HG02973 (cell line): Measurements from ENCODE around the gene PRAMEF1.
"Not testable (repeated sequence)": the region's sequence is repeated elsewhere in the genome, so short reads cannot be mapped to it uniquely, and the experiment has no call there.

Source experiments
- ATAC-seq: cut with Tn5 transposase; IDR thresholded peaks from one replicate; pipeline ENCODE4 v1.9.1; 2021; ENCODE audit warnings: moderate library complexity; ENCODE audit not compliant: unreplicated experiment

The PRAMEF1 gene

DNA sequence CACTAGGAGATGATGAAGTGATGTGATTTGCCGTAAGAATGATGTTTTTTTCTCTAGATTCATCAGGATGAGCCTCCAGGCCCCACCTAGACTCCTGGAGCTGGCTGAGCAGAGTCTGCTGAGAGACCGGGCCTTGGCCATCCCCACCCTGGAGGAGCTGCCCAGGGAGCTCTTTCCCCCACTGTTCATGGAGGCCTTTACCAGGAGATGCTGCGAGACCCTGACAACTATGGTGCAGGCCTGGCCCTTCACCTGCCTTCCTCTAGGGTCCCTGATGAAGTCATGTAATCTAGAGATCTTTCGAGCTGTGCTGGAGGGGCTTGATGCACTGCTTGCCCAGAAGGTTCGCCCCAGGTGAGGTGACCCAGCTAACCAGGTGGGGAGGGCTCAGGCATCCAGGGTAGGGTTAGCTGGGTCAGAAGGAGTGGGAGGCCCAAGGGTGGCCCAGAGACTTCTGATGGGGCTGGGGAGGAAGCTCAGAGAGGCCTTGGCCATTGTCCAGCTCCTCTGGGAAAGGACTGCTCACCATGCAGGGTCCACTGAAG is 16.3 kb upstream of the PRAMEF1 start:
- ATAC-seq = no peak

DNA sequence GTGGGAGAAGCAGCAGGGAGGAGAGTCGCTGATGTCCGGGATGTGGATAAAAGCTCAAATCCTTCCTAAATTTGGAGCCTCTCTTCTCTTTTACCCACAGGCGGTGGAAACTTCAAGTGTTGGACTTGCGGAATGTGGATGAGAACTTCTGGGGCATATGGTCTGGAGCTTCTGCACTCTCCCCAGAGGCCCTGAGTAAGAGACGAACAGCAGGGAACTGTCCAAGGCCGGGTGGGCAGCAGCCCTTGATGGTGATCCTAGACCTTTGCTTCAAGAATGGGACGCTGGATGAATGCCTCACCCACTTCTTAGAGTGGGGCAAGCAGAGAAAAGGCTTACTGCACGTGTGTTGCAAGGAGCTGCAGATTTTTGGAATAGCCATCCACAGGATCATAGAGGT is 15.8 kb upstream of the PRAMEF1 start:
- ATAC-seq = no peak

GRCh38 chr1:12776801-12777557 is 14.2 kb upstream of the PRAMEF1 start:
- no peak for ATAC-seq

DNA sequence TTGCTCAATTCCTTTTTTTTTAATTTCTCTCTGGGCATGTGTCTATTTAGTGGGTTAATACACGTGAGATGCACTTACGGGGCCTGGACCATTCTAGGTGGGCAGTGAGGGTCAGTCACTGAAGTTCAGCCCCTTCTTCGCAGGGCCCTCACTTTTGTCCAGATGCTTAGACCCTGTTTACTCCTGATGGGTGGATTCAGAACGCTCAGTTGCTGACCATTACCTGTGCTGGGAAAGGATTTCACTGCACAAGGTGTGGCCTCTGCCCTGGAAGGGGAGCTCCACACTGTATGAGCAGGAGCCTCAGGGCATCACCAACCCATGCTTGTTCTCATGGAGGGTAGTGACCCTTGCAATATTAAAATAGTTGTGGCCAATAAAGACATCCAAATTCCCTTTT is 13.1 kb upstream of the PRAMEF1 start:
- no peak for ATAC-seq

- ATAC-seq = no peak
These were observed 12.3 kb upstream of the PRAMEF1 start for GRCh38 chr1:12778907-12779306.

- not testable (repeated sequence) for ATAC-seq
These were observed 9.7 kb upstream of the PRAMEF1 start for GRCh38 chr1:12781488-12781887.

GRCh38 chr1:12783783-12784182 is 7.4 kb upstream of the PRAMEF1 start:
- not testable (repeated sequence) for ATAC-seq

GRCh38 chr1:12784729-12785128 is 6.5 kb upstream of the PRAMEF1 start:
- not testable (repeated sequence) for ATAC-seq

DNA sequence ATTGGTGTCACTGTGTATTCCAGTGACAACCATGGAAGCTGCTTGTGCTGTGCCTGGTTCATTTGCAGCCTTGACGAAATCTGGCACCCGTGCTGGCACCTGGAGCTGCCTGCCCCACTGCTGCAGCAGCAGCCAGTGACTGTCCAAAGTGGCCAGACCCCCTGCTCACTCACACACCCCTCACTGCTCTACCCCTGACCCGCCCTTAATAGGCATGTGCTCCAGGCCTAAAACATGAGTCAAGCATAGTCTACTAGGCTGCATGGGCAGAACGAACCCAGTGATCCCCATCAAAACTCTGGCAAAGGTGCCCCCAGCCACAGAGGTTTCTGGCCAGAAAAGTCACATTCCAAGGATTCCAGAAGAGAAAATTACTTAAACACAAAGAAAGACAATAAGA is 7.7 kb downstream of the PRAMEF1 start:
- ATAC-seq = no peak

DNA sequence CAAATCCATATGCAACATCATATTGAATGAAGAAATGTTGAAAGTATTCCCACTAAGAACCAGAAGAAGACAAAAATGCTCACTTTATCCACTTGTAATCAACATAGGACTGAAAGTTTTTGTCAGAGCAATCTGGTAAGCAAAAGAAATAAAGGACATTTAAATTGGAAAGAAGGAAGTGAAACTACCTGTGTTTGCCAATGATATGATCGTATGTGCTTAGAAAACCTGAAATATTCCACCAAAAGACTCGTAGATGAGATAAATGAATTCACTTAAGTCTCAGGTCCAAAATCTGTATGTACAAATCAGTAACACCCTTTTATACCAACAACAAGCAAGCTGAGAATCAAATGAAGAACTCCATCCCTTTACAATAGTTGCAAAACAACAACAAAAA is 8.5 kb downstream of the PRAMEF1 start:
- no peak for ATAC-seq

GRCh38 chr1:12809933-12810332 is 18.7 kb downstream of the PRAMEF1 start:
- ATAC-seq = no peak

DNA sequence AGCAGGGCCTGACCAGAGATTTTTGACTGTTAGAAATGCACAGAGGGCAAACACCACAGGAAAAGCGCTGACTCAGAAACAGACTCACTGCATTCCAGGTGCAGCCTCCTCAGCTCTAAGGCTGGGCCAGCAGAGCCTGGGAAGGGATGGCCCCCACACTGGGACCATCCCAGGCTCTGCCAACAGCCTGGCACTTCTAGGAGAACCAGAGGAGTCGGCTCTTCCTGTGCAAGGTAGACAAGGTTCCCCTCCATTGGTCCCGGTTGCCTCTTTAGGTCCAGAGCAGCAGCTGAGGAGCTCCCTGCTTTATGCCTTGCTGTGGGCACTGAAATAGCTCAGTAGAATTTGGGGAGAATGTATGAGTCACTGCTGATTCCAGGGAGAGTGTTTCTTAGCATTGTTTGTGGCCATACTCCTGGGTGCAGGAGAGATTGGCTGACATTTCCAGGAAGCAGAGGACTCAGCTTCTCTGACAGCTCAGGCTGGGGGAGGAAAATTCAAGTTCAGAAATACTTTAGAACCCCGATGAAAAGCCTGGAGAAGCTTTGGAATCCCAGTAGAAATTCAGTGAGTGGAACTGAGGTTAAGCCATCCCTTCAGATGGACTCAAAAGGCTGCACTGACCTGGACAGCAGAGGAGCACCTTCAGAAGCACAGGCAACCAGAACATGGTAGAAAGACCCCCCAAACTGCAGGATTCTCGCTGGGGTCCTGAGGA is 19.7 kb downstream of the PRAMEF1 start:
- no peak for ATAC-seq

DNA sequence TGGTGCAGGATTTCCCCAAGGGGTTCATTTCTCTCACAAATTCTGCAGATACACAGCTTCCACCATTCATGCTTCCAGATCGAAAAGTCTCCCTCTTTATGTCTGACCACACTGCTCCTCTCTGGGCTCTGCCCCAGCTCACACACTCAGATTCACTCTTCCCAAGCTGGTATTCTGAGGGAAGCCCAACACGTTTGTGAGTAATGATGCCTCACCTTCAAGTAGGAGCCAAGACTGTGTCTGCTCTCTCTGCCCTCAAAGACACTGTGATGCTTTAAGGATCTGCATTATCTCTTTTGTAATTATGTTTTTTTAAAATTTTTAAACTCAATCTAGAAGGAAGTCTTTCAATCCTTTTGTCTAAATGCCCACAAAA is 20.2 kb downstream of the PRAMEF1 start:
- no peak for ATAC-seq

DNA sequence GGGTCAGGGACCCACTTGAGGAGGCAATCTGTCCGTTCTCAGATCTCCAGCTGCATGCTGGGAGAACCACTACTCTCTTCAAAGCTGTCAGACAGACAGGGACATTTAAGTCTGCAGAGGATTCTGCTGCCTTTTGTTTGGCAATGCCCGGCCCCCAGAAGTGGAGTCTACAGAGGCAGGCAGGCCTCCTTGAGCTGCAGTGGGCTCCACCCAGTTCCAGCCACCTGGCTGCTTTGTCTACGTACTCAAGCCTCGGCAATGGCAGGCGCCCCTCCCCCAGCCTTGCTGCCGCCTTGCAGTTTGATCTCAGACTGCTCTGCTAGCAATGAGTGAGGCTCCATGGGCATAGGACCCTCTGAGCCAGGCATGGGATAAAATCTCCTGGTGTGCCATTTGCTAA is 27.9 kb downstream of the PRAMEF1 start:
- not testable (repeated sequence) for ATAC-seq

- ATAC-seq = not testable (repeated sequence)
These were observed 40.1 kb downstream of the PRAMEF1 start, which contains the start of gene PRAMEF11 for GRCh38 chr1:12831310-12831709. TSS of gene PRAMEF11 (minus strand) at chr1:12831410. CDS start at chr1:12828789, 2,621 bp downstream.

DNA sequence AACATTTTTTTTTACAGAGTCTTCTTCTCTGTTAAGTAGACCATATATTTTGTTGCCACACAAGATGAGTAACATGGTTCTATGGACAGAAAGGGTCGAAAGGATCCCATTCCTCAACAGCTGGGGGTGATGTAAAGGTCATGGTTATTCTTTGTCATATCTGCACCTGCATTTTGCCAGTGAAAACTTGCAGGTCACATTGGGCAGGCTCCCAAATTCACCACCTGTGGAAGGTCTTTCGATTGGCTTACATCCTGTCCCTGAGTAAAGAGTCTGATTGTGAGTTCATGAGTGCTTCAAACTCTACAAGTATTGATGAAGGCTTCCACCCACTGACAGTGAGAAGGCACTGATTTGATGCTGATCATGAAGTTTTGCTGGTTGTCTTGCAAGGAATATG is 42.1 kb downstream of the PRAMEF1 start:
- ATAC-seq = not testable (repeated sequence)
